Dermis microvascular lymphatic vessel endothelial cell (primary cell): ENCODE results near the gene NR2C1. TPM values are rescaled to one million over a fixed set of nuclear protein-coding genes. Genes with fewer than 3 reads are reported as not detected.
"Not testable (repeated sequence)": the region's sequence is repeated elsewhere in the genome, so short reads cannot be mapped to it uniquely, and the experiment has no call there.

Source experiments
- DNase-seq, 2 donors: peaks; one replicate each; pipeline versions ENCODE4 v3.0.0 to v3.0.0-alpha.2; 2010; ENCODE audit warnings: low read depth in 2 of 2
- total RNA-seq: library from RNA; depleted of rRNA; stranded (reverse); fragments of >200 nt; gene quantifications from 2 replicates; pipeline ENCODE4 v1.2.1, GENCODE V29; 2014

NR2C1 gene
- total RNA-seq, 1 donor from 2014 or later, result 13.9 TPM

GRCh38 chr12:95003213-95003920, 70.1 kb downstream of the NR2C1 start, which contains the start of gene NDUFA12:
Gene NDUFA12, minus strand, starts transcription at chr12:95003697. Its CDS starts 17 bp downstream, at chr12:95003680.
- peak; percentile 95 to 97 for DNase-seq

GRCh38 chr12:95002754-95003153, 70.7 kb downstream of the NR2C1 start:
- peak in 1 of 2 donors; percentile 8 for DNase-seq

- DNase-seq, result no peak
These were observed 75.1 kb downstream of the NR2C1 start for GRCh38 chr12:94998326-94998725.

- DNase-seq, result no peak
These were observed 75.7 kb downstream of the NR2C1 start for GRCh38 chr12:94997726-94998125.

- no peak for DNase-seq
These were observed 76.4 kb downstream of the NR2C1 start for GRCh38 chr12:94997061-94997460.

DNA sequence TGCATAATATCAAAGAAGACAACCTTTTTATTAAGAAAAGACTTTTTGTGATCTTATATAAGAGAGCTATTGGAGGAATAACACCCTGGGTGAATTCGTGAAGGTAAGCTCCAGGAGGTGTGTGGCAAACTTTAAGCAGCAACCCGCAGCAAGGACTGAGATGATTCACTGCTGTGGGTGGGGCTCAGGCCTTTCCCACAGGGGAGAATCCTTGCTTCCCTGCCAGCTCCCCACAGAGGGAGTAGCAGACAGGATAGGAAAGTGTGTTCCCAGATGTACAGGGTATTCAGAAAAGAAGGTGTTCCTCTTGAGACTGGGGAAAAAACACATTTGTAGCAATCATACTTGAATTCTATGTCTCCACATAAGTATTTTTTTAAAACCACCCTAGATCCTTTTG, 79.1 kb downstream of the NR2C1 start:
- DNase-seq, result peak in 1 of 2 donors; percentile 25

GRCh38 chr12:94993855-94994254, 79.6 kb downstream of the NR2C1 start:
- not testable (repeated sequence) for DNase-seq

DNA sequence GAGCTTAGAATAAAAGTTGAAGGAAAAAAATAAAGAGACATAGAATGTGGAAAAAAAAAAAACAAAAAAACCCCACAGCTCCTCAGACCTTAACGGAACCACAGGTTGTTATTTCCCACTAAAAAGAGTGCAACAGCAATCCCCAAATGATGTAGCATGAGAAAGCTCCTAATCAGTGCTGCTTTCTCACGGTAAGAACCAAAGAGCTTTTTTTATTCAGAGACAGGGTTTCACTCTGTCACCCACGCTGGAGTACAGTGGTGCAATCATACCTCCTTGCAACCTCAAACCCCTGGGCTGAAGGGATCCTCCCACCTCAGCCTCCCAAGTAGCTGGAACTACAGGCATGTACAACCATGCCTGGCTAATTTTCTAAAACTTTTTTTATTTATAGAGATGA, 83.2 kb downstream of the NR2C1 start:
- no peak for DNase-seq

GRCh38 chr12:94988471-94988870, 84.9 kb downstream of the NR2C1 start:
- DNase-seq, result no peak

DNA sequence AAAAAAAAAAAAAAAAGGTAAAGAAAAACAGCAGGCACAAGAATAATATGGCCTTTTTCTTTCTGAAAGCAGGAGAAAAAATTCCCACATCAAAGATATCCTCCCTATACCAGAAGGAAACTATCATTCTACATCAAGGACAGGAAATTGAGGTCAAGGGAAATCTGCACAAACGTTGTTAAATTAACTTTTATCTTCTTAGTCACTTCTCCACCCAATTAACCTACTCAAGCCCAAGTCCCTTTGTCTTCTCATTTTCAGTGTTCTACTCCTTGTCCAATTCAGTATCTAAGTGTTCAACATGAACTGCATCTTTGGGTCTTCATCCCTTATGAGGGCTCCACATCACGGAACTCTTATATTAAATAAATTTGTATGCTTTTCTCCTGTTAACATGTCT, 85.6 kb downstream of the NR2C1 start:
- DNase-seq, result no peak

DNA sequence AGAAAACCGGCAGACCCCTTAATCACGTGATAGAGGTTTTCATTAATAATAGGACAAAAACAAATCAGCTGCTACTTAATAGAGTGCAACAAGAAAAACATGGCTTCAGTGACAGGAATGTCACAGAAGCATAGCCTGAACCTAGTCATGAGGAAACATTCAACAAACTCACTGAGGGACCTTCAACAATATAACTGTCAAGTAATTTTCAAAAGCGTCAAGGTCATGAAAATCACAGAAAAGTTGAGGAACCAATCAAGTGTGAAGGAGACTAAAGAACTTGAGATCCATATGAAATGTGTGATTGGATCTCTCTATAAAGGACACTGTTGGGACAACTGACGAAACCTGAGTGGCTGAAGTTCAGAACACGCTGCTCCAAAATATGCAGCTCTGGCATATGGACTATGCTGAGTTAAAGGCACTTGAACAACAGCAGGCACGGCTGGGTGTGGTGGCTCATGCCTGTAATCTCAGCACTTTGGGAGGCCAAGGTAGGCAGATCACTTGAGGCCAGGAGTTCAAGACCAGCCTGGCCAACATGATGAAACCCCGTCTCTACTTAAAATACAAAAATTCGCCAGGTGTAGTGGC, 86.2 kb downstream of the NR2C1 start:
- DNase-seq, result no peak

DNA sequence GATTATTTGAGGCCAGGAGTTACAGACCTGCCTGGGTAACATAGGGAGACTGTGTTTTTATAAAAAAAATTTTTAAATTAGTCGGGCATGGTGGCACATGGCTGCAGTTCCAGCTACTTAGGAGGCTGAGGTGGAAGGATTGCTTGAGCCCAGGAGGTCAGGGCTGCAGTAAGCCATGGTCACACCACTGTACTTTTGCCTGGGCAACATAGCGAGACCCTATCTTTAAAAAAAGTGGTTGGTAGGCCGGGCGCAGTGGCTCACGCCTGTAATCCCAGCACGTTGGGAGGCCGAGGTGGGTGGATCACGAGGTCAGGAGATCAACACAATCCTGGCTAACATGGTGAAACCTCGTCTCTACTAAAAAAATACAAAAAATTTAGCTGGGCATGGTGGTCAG, 88.3 kb downstream of the NR2C1 start:
- not testable (repeated sequence) for DNase-seq

GRCh38 chr12:94983321-94983720, 90.1 kb downstream of the NR2C1 start:
- DNase-seq, result no peak

GRCh38 chr12:94982456-94982855, 91.0 kb downstream of the NR2C1 start:
- no peak for DNase-seq

DNA sequence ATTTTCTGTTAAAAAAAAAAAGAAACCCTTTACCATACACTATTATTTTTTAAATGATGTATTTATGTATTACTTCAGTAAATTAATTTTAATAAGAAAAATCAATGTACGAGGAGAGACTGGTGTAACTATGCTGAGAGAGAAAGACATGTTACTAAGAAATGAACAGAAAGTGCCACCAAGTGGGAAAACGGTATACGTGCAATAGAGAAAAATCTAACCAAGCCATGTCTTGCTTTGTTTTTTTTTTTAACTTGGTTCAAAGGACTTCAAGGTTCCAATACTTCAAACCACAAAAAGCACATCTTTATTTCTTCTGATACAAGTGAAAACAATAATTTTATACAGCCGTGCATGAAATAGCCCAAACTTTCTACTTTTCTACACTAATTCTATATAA, 92.8 kb downstream of the NR2C1 start:
- DNase-seq, result peak; percentile 2 to 32

- DNase-seq, result no peak
These were observed 93.5 kb downstream of the NR2C1 start for GRCh38 chr12:94979941-94980340.

GRCh38 chr12:94977766-94978468, 95.5 kb downstream of the NR2C1 start:
- DNase-seq, result no peak

- no peak for DNase-seq
These were observed 100.2 kb downstream of the NR2C1 start for GRCh38 chr12:94973221-94973620.

GRCh38 chr12:94972795-94973194, 100.6 kb downstream of the NR2C1 start:
- DNase-seq, result no peak

DNA sequence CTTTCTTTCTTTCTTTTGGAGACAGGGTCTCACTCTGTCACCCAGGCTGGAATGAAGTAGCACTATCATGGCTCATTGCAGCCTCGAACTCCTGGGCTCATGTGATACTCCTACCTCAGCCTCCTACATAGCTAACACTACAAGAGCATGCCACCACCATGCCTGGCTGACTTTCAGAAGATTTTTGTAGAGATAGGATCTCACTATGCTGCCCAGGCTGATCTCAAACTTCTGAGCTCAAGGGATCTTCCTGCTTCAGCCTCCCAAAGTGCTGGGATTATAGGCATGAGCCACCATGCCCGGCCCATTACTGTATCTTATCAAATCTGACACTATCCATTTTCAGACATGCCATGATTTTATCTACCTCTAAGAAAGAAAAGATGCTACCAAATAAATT, 101.5 kb downstream of the NR2C1 start:
- DNase-seq, result no peak

DNA sequence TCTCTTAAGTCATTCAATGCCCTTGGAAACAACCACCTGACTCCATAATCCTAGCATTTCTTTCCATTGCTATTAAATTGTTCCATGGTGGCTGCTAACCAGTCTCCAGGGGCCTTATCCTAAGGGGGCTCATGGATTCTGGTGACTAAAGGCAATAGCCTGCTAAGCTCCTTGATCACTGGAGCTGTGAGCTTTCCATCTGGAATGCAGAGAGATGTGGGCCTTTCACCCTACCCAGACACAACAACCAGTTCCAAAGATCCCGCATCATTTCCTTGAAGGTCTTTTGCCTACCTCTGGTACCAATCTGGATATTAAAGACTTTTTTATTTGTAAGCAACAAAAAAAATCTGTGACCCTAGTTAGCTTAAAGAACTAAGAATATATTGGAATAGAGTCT, 102.9 kb downstream of the NR2C1 start:
- no peak for DNase-seq
